ENCODE data around the gene DOHH.
"Not testable (repeated sequence)": the region's sequence is repeated elsewhere in the genome, so short reads cannot be mapped to it uniquely, and the experiment has no call there.

Gene DOHH

GRCh38 chr19:3534375-3535234, 34.1 kb upstream of the DOHH start:
- DNase-seq (ENCODE audit: low read depth in 2 of 2), result no peak

DNA sequence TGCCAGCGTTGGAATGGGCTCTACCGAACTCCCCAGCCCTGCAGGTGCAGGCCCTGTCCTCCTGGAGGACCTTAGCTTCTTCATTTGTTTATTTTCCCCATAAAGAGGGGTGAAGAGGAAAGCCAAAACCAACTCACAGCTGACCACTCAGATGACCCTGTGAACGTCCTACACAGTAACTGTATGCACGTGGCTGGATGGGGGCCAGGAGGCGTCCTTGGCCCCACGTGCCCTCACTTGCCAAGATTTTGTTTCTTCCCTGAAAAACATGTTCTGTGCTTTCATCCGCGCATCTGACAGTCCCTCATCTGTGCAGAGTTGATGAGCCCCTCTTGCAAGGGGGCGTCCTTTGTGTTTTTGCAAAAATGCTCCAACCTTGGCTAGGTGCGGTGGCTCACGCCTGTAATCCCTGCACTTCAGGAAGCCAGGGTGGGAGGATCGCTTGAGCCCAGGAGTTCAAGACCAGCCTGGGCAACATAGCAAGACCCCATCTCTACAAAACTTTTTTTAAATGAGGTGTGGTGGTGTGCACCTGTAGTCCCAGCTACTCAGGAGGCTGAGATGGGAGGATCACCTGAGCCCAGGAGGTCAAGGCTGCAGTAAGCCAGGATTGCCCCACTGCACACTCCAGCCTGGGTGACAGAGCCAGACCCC, 33.2 kb upstream of the DOHH start:
- no peak for DNase-seq (ENCODE audit: low read depth in 2 of 2)

GRCh38 chr19:3533033-3533432, 32.6 kb upstream of the DOHH start:
- no peak for DNase-seq (ENCODE audit: low read depth in 2 of 2)

GRCh38 chr19:3532154-3532786, 31.8 kb upstream of the DOHH start:
- DNase-seq (ENCODE audit: low read depth in 2 of 2), result no peak

- DNase-seq (ENCODE audit: low read depth in 2 of 2), result no peak
Measured at GRCh38 chr19:3531716-3532115, 31.2 kb upstream of the DOHH start.

- no peak for DNase-seq (ENCODE audit: low read depth in 2 of 2)
Measured at GRCh38 chr19:3530389-3530788, 29.9 kb upstream of the DOHH start.

GRCh38 chr19:3529299-3529698, 28.8 kb upstream of the DOHH start:
- not testable (repeated sequence) for DNase-seq (ENCODE audit: low read depth in 2 of 2)

- DNase-seq (ENCODE audit: low read depth in 2 of 2), result no peak
Measured at GRCh38 chr19:3528539-3529211, 28.2 kb upstream of the DOHH start.

DNA sequence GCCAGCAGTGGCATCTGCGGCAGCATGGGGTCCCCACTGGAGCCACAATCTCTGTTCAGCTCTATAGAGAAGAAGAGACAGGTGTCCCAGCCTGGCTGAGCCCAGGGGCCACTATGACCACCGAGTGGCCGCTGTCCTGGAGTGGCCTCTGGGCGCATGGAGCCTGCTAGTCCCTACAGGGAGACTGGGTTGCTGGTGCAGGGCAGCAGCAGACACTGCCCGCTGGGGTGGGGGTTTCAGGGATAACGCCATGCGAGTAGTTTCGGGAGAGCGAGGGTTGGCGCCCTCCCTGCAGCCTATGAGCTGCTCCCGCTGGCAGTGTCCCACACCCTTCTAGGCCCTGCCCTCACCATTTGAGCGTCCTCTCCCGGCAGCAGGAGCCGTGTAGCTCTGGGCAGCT, 27.6 kb upstream of the DOHH start:
- DNase-seq (ENCODE audit: low read depth in 2 of 2), result no peak

DNA sequence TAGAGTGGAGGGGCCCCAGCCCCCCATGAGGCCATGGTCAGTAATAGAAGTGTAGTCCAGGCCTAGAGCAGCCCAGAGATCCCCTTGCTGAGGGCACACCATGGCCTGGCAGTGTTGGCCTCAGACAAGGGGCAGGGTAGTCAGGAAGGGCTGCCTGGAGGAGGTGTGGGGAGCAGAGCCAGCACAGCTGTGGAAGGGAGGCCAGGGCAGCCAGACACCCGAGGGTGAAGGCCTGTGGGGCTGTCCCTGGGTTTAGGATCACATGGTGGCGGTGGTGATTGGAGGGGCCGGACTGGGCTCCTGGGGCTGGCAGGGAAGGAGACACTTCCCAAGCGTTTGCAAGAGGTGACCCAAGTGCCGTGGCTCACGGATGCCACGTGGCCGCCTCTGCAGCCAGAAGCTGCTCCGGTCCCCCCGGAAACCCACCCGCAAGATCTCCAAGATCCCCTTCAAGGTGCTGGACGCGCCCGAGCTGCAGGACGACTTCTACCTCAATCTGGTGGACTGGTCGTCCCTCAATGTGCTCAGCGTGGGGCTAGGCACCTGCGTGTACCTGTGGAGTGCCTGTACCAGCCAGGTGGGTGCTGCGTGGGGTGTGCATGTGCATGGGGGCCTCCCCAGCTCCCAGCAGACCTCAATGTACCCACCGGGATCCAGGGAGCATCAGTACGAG, 26.9 kb upstream of the DOHH start:
- DNase-seq (ENCODE audit: low read depth in 2 of 2), result no peak

GRCh38 chr19:3526507-3527237, 26.2 kb upstream of the DOHH start:
- no peak for DNase-seq (ENCODE audit: low read depth in 2 of 2)

GRCh38 chr19:3524904-3525451, 24.5 kb upstream of the DOHH start:
- DNase-seq (ENCODE audit: low read depth in 2 of 2), result no peak

DNA sequence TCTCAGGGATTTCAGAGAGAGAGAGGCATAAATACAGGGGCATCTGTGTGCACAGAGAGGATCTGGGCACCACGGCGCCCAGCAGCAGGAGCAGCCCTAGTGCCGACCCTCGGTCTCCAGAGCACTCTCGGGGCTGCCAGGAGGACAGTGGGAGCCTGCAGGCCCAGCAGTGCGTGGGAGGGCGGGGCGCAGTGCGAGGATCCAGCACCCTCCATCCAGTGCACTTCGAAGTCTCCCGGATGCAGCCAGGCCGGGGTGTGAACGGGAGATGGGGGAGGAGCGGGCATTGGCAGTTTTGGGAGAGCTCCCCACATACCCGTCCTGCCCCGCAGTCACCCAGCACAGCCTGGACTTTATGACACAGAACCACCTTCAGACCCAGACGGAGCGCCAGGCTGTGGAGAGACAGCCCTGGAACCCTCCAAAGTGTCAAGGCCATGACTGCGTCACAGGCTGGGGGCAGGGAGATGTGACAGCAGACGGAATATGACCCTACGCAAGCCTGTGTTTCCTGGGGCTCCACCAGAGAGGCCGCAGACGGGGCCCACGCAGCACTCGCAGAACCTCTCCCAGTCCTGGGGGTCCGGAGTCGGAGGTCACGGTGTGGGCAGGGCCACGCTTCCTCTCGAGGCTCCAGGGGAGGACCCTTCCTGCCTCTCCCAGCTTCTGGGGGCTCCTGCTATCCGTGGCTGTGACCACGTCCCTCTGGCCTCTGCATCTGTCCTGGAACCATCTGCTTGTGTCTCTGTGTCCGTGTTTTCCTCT, 23.8 kb upstream of the DOHH start:
- no peak for DNase-seq (ENCODE audit: low read depth in 2 of 2)

DNA sequence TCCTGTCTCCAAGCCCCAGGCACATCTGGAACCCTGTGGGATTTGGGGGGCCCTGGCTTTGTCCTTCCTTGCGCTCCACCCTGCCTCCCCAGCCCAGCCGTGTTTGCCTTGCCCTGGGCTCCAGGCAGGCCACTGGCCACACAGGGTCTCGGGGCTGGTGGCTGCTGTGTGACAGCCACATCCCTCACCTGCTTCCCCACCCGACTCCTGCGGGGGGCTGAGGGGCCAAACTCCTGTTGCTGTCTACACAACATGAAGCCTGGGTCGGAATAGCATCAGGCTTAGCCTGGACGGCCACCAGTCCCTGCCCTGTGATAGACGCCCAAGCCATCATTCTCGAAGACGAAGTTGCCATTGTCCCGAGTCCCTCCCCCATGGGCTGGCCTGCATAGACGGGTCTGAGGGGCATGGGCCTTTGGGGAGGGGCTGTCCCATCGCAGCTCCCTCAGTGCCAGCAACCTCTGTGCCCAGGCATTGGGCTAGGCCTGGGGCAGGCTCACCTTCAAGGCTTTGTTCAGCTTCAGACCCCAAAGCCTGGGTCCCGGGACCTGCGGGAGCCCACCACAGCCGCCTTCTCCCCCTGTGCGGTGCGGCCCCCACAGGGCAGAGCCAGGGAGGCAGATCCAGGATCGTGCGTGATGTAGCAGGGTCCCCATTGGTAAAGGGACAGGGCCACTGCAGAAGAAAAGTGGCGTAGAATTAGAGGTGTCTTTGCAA, 23.0 kb upstream of the DOHH start:
- DNase-seq (ENCODE audit: low read depth in 2 of 2), result no peak

GRCh38 chr19:3522421-3523360, 22.2 kb upstream of the DOHH start:
- DNase-seq (ENCODE audit: low read depth in 2 of 2), result no peak

GRCh38 chr19:3521104-3521445, 20.6 kb upstream of the DOHH start:
- no peak for DNase-seq (ENCODE audit: low read depth in 2 of 2)

DNA sequence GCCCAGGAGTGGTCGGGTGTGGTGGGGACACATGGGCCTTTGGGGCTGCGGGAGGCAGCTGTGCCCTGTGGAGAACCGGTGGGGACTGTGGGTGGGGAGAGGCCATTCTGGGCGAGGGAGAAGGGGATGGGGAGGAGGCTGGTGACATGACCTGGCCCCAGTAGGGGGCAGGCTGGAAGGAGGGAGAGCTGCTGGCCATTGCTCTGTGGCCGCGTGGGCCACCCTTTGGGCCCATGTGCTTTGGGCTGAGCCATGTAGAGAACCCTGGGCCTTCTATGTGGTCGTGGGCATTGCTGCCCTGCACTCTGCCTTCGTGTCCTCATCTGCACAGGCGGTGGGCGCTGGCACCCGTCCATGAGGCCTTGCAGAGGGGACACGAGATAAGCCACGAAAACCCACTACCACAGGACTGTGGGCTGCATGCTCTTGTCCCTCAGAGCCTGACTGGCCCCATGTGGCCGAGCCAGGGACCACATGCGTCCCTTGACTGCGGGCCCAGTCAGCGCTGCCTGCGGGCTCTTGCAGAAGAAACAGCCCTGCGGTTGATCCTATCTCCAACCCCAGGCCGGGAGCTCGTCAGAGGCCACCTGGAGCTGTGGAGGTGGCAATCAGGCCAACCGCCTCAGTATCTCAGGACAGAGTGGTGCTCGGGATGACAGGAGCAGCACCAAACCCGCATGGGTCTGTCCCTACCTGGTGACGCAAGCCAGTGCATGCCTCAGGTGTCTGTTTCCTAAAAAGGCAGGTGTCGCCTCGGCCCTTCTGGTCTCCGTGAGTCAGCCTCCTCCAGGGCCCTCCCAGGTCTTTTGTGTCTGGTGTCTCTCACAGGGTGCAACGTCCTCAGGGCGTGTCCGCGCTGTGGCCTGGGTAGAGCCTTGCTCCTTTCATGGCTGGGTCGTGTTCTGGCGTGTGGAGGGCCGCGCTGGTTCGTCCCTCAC, 20.0 kb upstream of the DOHH start:
- DNase-seq (ENCODE audit: low read depth in 2 of 2), result no peak
